HL-60 (cell line): ENCODE measurements around the gene B4GALT2.

ENCODE experiments used
- CTCF ChIP-seq: IDR thresholded peaks from one replicate; pipeline ENCODE4 v1.5.1; 2011; ENCODE audit warnings: low read length, control low read depth, inconsistent platforms; ENCODE audit not compliant: insufficient read depth
- GABPA ChIP-seq: IDR thresholded peaks from 2 replicates; pipeline ENCODE4 v1.6.1; 2012; ENCODE audit warnings: low read depth
- POLR2AphosphoS5 ChIP-seq: IDR thresholded peaks from 2 replicates; pipeline ENCODE4 v1.6.1; 2012; ENCODE audit warnings: low read depth
- SPI1 ChIP-seq: IDR thresholded peaks from 2 replicates; pipeline ENCODE4 v1.6.1; 2012; ENCODE audit warnings: low read depth, mild to moderate bottlenecking, borderline replicate concordance
- TF ChIP-seq, protein P1 (sequence below): IDR thresholded peaks from 2 replicates; pipeline ENCODE4 v1.6.1; 2012; ENCODE audit warnings: low read depth; ENCODE audit not compliant: insufficient replicate concordance

- TF ChIP-seq CTCF (no peak), GABPA (no peak), POLR2AphosphoS5 (no peak), SPI1 (no peak)
- TF ChIP-seq, protein P1, sequence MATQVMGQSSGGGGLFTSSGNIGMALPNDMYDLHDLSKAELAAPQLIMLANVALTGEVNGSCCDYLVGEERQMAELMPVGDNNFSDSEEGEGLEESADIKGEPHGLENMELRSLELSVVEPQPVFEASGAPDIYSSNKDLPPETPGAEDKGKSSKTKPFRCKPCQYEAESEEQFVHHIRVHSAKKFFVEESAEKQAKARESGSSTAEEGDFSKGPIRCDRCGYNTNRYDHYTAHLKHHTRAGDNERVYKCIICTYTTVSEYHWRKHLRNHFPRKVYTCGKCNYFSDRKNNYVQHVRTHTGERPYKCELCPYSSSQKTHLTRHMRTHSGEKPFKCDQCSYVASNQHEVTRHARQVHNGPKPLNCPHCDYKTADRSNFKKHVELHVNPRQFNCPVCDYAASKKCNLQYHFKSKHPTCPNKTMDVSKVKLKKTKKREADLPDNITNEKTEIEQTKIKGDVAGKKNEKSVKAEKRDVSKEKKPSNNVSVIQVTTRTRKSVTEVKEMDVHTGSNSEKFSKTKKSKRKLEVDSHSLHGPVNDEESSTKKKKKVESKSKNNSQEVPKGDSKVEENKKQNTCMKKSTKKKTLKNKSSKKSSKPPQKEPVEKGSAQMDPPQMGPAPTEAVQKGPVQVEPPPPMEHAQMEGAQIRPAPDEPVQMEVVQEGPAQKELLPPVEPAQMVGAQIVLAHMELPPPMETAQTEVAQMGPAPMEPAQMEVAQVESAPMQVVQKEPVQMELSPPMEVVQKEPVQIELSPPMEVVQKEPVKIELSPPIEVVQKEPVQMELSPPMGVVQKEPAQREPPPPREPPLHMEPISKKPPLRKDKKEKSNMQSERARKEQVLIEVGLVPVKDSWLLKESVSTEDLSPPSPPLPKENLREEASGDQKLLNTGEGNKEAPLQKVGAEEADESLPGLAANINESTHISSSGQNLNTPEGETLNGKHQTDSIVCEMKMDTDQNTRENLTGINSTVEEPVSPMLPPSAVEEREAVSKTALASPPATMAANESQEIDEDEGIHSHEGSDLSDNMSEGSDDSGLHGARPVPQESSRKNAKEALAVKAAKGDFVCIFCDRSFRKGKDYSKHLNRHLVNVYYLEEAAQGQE = no peak
Measured at GRCh38 chr1:44008259-44008658, 29.2 kb downstream of the B4GALT2 start.
